PC-3 (cell line): ENCODE measurements around the gene SCN7A. TPM values are rescaled to one million over a fixed set of nuclear protein-coding genes. Genes with fewer than 3 reads are reported as not detected.

Experiments
- ATAC-seq: fragments of 200-7000 bp; cut with Tn5 transposase; 2 replicates; pipeline ENCODE4 v1.9.1; 2020; ENCODE audit warnings: mild to moderate bottlenecking, moderate library complexity
- BruUV-seq: library from RNA; stranded (reverse); fragments of 400-500 nt; replicated peaks from 2 replicates; lab custom pipeline; 2021; lab: Mats Ljungman, UMichigan
- CTCF ChIA-PET: fragments of 300-600 bp; sonication (Branson Sonifier 250); formaldehyde crosslinking; loops from one replicate; lab custom pipeline; 2022; ENCODE audit warnings: antibody characterized with exemption; lab: Charles Lee
- POLR2A ChIA-PET: fragments of 300-600 bp; sonication (Branson Sonifier 250); formaldehyde crosslinking; loops from one replicate; lab custom pipeline; 2022; ENCODE audit warnings: antibody characterized with exemption; ENCODE audit not compliant: unreplicated experiment; lab: Charles Lee
- DNase-seq: peaks from one replicate; pipeline ENCODE4 v3.0.0-alpha.2; 2015
- H2AFZ ChIP-seq: fragments of 300-600 bp; sonication (generic); 2 replicates; pipeline ENCODE4 v1.6.0; 2016; ENCODE audit warnings: antibody characterized with exemption, low read length
- H3F3A ChIP-seq: fragments of 300-600 bp; sonication (generic); one replicate; pipeline ENCODE4 v1.6.0; 2017; ENCODE audit warnings: antibody characterized with exemption, low read length, control low read depth, mild to moderate bottlenecking; ENCODE audit not compliant: unreplicated experiment
- H3K27ac ChIP-seq: fragments of 300-600 bp; sonication (generic); 2 replicates; pipeline ENCODE4 v1.5.1; 2016; ENCODE audit warnings: mild to moderate bottlenecking, low read length
- H3K27me3 ChIP-seq: fragments of 300-600 bp; sonication (generic); 2 replicates; pipeline ENCODE4 v1.6.1; 2016; ENCODE audit warnings: low read length, mixed read lengths
- H3K36me3 ChIP-seq: fragments of 300-600 bp; sonication (generic); 2 replicates; pipeline ENCODE4 v1.6.1; 2016; ENCODE audit warnings: low read depth, mixed run types, low read length, mixed read lengths
- H3K4me1 ChIP-seq: fragments of 300-600 bp; sonication (generic); 2 replicates; pipeline ENCODE4 v1.5.1; 2016; ENCODE audit warnings: low read length; ENCODE audit not compliant: insufficient read depth
- H3K4me2 ChIP-seq: fragments of 300-600 bp; sonication (generic); 2 replicates; pipeline ENCODE4 v1.6.0; 2016; ENCODE audit warnings: low read length
- H3K4me3 ChIP-seq: fragments of 300-600 bp; sonication (generic); 2 replicates; pipeline ENCODE4 v1.5.1; 2016; ENCODE audit warnings: mild to moderate bottlenecking, low read length, mixed read lengths
- H3K79me2 ChIP-seq: fragments of 300-600 bp; sonication (generic); 2 replicates; pipeline ENCODE4 v1.6.1; 2017; ENCODE audit warnings: low read length, mixed read lengths
- H3K9ac ChIP-seq: fragments of 300-600 bp; sonication (generic); 2 replicates; pipeline ENCODE4 v1.6.0; 2016; ENCODE audit warnings: mild to moderate bottlenecking, low read length
- H3K9me2 ChIP-seq: fragments of 300-600 bp; sonication (generic); replicated peaks from 2 replicates; pipeline ENCODE4 v1.6.1; 2016; ENCODE audit warnings: mixed run types, low read length, mixed read lengths
- H3K9me3 ChIP-seq: fragments of 300-600 bp; sonication (generic); 2 replicates; pipeline ENCODE4 v1.6.1; 2016; ENCODE audit warnings: low read length, mixed read lengths
- H4K20me1 ChIP-seq: fragments of 300-600 bp; sonication (generic); 2 replicates; pipeline ENCODE4 v1.6.1; 2016; ENCODE audit warnings: low read length, mixed read lengths
- EZH2 ChIP-seq: fragments of 300-600 bp; sonication (generic); IDR thresholded peaks from one replicate; pipeline ENCODE4 v1.6.1; 2017; ENCODE audit warnings: antibody characterized with exemption, mild to moderate bottlenecking, low read length; ENCODE audit not compliant: unreplicated experiment
- EZH2phosphoT487 ChIP-seq: fragments of 300-600 bp; sonication (generic); IDR thresholded peaks from 2 replicates; pipeline ENCODE4 v1.6.1; 2018; ENCODE audit warnings: mild to moderate bottlenecking, antibody characterized with exemption, low read length, borderline replicate concordance
- intact Hi-C: fragments of 100-400 bp; cut with micrococcal nuclease; formaldehyde crosslinking; loops from 2 replicates; pipeline ENCODE4 v1.9.0; 2023
- total RNA-seq: library from RNA; depleted of rRNA; stranded (reverse); fragments of >200 nt; gene quantifications from 2 replicates; pipeline ENCODE4 v1.2.3, GENCODE V29; 2014
- TF ChIP-seq, protein P1 (sequence below): fragments of 300-600 bp; sonication (generic); conservative IDR thresholded peaks from 2 replicates; pipeline ENCODE4 v1.5.1; 2017; ENCODE audit warnings: antibody characterized with exemption, low read depth, mild to moderate bottlenecking, low read length

SCN7A gene
- total RNA-seq, 1 experiment from 2014 or later = not detected

DNA sequence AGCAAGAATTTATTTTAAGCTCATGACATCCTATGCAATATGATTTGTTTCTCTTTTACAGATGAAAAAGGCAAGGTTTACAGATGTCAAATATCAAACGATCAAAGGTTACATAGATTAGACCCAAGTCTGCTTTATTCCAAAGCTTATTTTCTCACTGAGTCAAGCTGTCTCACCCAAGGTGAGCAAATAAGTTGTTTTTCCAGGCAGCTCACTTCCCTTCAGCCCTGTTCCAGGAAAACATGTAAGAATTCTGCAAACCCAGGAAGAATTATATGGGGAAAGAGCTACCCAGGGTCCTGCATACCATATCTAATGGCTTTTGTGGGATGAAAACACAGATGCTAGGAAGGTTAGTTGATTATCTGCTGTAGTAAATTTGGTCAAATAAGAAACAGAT lies 60.6 kb downstream of the SCN7A start:
- H3K4me2 ChIP-seq = no peak overlapping the region
- ChIA-PET POLR2A (no interaction called here), CTCF (no interaction called here)
- intact Hi-C loops = no loop called here
- H2AFZ ChIP-seq = no peak overlapping the region
- H3F3A ChIP-seq = no peaks in the 10 kb centered on the region
- H3K4me1 ChIP-seq = no peaks in the 10 kb centered on the region
- no TSS peak for BruUV-seq
- H3K27me3 ChIP-seq = peaks cover 33% of the 10 kb centered on the region
- TF ChIP-seq, protein P1, sequence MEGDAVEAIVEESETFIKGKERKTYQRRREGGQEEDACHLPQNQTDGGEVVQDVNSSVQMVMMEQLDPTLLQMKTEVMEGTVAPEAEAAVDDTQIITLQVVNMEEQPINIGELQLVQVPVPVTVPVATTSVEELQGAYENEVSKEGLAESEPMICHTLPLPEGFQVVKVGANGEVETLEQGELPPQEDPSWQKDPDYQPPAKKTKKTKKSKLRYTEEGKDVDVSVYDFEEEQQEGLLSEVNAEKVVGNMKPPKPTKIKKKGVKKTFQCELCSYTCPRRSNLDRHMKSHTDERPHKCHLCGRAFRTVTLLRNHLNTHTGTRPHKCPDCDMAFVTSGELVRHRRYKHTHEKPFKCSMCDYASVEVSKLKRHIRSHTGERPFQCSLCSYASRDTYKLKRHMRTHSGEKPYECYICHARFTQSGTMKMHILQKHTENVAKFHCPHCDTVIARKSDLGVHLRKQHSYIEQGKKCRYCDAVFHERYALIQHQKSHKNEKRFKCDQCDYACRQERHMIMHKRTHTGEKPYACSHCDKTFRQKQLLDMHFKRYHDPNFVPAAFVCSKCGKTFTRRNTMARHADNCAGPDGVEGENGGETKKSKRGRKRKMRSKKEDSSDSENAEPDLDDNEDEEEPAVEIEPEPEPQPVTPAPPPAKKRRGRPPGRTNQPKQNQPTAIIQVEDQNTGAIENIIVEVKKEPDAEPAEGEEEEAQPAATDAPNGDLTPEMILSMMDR = no peak
- no peak for TF ChIP-seq EZH2phosphoT487
- no peak for TF ChIP-seq EZH2
- no peak overlapping the region for H3K4me3 ChIP-seq
- no peaks in the 10 kb centered on the region for H3K9me2 ChIP-seq
- no peak overlapping the region for H3K27ac ChIP-seq
- H3K79me2 ChIP-seq = no peaks in the 10 kb centered on the region
- no peaks in the 10 kb centered on the region for H4K20me1 ChIP-seq
- no peaks in the 10 kb centered on the region for H3K36me3 ChIP-seq
- no peak for DNase-seq
- no peak overlapping the region for H3K9ac ChIP-seq
- H3K9me3 ChIP-seq = no peaks in the 10 kb centered on the region
- ATAC-seq = peak; percentile 22; the same call in 1 of the 2 replicates

DNA sequence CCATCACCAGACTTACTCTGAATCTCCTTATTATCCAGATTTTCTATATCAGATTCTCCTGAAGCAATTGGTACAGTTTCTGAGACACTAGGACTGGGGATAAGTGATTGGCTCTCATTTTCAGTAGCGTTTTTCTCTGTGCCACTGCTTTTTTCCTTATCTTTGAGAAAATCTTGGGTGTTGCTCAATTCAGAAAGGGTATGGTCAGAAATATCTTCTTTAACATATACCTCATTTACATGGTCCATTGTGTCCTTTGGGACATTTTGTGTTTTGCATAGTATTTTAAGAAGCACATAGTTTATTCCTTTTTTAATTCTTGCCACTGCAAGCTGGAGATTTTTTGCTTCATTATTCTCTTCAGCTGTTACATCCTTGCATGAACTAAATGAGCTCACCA lies 61.7 kb downstream of the SCN7A start:
- H3F3A ChIP-seq = no peaks in the 10 kb centered on the region
- CTCF ChIA-PET = interaction anchor here (0.5 kb wide), 1 partner anchor 479 kb away, joined by 3 read pairs; the partner anchor contains the start of gene TTC21B

DNA sequence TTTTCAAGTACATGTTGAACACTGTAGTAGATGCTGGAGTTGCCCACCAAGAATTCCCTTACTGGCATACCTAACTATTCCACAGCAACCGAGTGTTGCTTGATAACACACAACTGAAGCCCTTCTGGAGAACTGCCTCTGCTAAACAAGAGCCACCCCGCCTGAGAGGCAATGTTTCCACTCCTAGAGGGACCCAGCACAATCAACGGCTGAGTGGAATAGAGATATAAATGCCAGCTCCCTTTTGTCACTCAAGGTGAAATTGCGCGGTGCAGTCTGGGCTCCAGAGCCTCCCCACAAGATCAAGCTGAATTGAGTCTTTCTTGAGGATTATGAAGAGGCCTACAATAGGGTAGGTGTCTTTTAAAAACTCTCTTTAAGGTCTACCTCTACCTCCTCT lies 69.2 kb downstream of the SCN7A start:
- Histone ChIP-seq H3K27me3 (peaks cover 34% of the 10 kb centered on the region), H3K79me2 (no peaks in the 10 kb centered on the region), H3K4me1 (no peaks in the 10 kb centered on the region), H3K27ac (no peak overlapping the region), H3K36me3 (no peaks in the 10 kb centered on the region), H3K4me3 (no peak overlapping the region), H3K9me2 (no peaks in the 10 kb centered on the region), H3K9me3 (no peaks in the 10 kb centered on the region), H3K9ac (no peak overlapping the region), H2AFZ (no peak overlapping the region), H3F3A (no peaks in the 10 kb centered on the region), H3K4me2 (no peak overlapping the region), H4K20me1 (no peaks in the 10 kb centered on the region)
- DNase-seq = no peak
- ChIA-PET CTCF (no interaction called here), POLR2A (no interaction called here)
- ATAC-seq = no peak
- no TSS peak for BruUV-seq
- intact Hi-C loops = no loop called here
- TF ChIP-seq EZH2 (no peak), EZH2phosphoT487 (no peak)
- TF ChIP-seq, protein P1 = no peak

More for the DNA sequence above, 61.7 kb downstream of the SCN7A start:
- Histone ChIP-seq H3K4me2 (no peak overlapping the region), H3K9me2 (no peaks in the 10 kb centered on the region), H3K27ac (no peak overlapping the region), H3K79me2 (no peaks in the 10 kb centered on the region), H2AFZ (no peak overlapping the region), H3K4me3 (no peak overlapping the region), H3K4me1 (no peaks in the 10 kb centered on the region), H3K9me3 (no peaks in the 10 kb centered on the region), H3K9ac (no peak overlapping the region), H4K20me1 (no peaks in the 10 kb centered on the region), H3K27me3 (peaks cover 39% of the 10 kb centered on the region), H3K36me3 (no peaks in the 10 kb centered on the region)
- ATAC-seq (no peak), DNase-seq (no peak)
- POLR2A ChIA-PET = no interaction called here
- no peak for TF ChIP-seq EZH2phosphoT487
- no peak for TF ChIP-seq EZH2
- TF ChIP-seq, protein P1 = no peak
- BruUV-seq = no TSS peak
- intact Hi-C loops = no loop called here
